Right renal pelvis (tissue), 4 donors: ENCODE data around the gene RCCD1. TPM values are rescaled to one million over a fixed set of nuclear protein-coding genes. Genes with fewer than 3 reads are reported as not detected.
A peak's percentile ranks its signal among the peaks of the same experiment; 100 is the strongest.
"Not testable (repeated sequence)": the region's sequence is repeated elsewhere in the genome, so short reads cannot be mapped to it uniquely, and the experiment has no call there.

ENCODE experiments used
- DNase-seq, 4 donors: peaks; one replicate each; pipeline ENCODE4 v3.0.0-alpha.2; 2013; ENCODE audit warnings: low read depth in 4 of 4, low spot score in 3 of 4, missing footprints in 1 of 4
- polyA plus RNA-seq, 4 donors: library from polyadenylated mRNA; unstranded; fragments of 120-200 nt; gene quantifications; one replicate each; pipeline ENCODE4 v1.2.1, GENCODE V29; 2013; ENCODE audit not compliant: insufficient read length in 4 of 4

The RCCD1 gene, protein sequence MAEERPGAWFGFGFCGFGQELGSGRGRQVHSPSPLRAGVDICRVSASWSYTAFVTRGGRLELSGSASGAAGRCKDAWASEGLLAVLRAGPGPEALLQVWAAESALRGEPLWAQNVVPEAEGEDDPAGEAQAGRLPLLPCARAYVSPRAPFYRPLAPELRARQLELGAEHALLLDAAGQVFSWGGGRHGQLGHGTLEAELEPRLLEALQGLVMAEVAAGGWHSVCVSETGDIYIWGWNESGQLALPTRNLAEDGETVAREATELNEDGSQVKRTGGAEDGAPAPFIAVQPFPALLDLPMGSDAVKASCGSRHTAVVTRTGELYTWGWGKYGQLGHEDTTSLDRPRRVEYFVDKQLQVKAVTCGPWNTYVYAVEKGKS
- polyA plus RNA-seq = 10 to 100 TPM; 15.2 to 18.9 (median 17.2) TPM

DNA sequence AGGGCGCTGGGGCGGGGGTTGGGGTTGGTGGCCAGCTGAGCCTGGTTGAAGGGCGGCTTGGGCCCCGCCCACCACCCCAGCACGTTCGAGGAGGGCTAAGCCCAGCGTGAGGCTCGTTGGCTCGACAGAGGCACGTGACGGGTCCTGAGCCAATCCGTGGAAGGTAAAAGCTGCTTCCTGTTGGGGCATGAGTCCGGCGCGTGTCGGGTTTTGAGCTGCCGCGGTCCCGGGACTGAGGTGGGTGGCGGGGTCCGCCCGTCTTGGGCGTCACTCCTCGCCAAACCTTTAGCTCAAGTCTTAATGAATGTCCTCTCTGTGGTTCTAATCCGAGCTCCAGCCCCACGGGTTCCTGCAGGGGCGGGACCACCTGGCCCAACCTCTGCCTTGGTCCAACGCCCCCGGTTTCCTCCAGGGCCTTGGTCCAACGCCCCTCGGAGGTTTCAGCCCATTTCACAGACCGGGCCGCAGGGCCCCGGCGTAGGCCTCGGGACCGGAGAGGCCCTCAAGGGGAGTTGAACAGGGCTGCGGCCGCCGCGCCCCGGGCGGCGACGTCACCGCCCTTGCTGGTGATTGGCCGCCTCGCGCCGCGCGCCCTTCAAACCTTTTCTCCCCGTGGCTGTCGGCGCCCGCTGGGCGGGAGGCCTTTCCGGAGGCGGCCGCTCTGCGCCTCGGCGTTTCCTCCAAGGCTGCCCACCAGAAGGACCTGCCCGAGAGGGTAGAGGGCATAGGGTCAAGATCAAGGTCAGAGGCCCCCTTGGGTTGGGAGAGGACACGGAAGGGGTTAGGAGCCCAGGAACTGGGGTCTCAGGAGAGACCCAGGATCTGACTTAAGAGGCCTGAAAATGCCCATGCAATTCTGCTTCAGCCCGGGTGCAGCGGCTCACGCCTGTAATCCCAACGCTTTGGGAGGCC is at the start of gene RCCD1:
Gene RCCD1 (plus strand): TSS at position 173 of the 912 bp plus-strand sequence. CDS start 1,851 bp downstream, outside the sequence.
- DNase-seq = peak in 3 of 4 donors; percentile 81 to 85 (median 85)

DNA sequence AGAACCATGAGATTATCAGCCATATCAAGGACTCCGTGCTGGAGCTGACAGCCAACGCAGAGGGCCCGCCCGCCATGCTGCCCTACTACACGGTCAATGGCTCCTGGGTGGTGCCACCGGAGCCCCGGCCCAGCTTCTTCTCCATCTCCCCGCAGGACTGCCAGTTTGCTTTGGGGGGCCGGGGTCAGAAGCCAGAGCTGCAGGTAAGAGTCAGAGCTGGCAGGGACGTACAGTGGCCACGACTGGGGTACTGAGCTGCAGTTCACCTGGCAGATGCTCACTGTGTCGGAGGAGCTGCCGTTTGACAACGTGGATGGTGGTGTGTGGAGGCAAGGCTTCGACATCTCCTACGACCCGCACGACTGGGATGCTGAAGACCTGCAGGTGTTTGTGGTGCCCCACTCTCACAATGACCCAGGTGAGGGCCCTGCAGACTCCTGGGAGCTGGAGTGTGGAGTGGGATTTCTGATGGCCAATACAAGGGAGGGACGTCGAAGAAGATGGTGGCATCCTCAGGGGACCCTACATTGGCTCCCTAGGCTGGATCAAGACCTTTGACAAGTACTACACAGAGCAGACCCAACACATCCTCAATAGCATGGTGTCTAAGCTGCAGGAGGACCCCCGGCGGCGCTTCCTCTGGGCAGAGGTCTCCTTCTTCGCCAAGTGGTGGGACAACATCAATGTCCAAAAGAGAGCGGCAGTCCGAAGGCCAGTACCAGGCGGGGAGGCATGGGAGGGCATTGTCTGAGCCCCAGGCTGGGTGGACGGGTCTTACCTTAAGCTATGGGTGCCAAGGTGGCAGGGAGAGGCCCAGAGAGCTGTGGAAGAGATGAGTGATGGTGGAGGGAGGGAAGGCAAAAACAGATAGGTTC is 49.1 kb upstream of the RCCD1 start:
- DNase-seq = no peak

- DNase-seq = no peak
These were observed 48.4 kb upstream of the RCCD1 start for GRCh38 chr15:90906181-90906849.

GRCh38 chr15:90907051-90907660 is 47.5 kb upstream of the RCCD1 start:
- DNase-seq = no peak

DNA sequence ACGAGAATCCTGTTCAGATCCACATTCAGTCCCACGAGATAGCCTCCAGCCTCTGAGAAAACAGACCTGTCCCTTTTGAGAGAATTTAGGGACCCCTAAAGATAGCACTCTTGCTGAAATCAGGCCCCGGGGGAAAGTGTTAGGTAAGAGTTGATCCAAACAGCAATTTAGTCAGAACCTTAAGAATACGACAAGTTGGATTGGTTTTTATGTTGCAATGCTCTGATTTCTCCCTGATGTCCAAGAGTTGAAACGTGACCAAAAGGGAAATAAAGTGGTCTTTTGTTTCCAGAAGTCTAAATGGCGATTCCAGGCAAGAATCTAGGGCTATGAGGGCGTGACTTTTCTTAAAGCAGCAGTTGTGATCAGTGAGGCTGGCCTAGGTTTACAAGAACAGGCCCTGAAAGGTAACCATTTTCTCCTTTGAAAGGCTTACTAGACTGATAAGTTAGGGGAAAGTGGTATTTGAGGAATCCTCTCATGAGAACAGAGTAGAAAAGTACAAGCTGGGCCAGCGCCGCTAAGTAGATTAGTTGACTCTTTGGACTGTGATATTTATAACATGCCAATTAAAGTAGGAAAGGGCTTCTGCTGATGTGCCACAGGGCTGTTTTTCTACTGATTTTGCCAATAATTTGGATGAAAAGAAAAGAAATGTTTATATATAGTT is 46.7 kb upstream of the RCCD1 start:
- no peak for DNase-seq

- not testable (repeated sequence) for DNase-seq
These were observed 45.2 kb upstream of the RCCD1 start for GRCh38 chr15:90909449-90909848.

GRCh38 chr15:90909976-90910375 is 44.7 kb upstream of the RCCD1 start:
- DNase-seq = no peak

DNA sequence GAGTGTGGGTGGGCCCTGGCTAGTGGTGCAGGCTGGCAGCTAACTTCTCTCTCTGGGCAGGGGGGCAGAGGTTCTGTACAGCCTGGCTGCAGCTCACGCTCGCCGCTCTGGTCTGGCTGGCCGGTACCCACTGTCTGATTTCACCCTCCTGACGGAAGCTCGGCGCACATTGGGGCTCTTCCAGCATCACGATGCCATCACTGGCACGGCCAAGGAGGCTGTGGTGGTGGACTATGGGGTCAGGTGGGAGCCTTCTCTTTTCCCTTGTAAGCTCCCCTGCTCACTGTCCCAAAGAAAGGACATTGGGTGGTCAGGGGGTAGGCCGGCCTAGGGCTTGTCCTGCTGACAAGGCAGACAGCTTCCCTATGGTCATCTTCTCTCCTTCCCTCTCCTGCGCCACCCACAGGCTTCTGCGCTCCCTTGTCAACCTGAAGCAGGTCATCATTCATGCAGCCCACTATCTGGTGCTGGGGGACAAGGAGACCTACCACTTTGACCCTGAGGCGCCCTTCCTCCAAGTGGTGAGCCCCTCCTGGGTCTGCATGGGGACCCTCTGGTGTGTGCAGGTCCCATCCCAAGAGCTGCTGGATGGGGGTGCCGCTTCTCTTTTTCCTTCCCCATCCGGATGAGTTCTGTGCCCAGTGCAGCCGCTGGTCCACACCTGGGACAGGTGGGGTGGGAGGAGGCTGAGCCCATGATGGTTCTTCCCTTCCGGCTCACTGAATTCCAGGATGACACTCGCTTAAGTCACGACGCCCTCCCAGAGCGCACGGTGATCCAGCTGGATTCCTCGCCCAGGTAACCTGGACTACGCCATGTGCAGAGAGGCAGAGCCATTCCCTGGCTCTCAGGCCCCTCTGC is 44.0 kb upstream of the RCCD1 start:
- DNase-seq = no peak

DNA sequence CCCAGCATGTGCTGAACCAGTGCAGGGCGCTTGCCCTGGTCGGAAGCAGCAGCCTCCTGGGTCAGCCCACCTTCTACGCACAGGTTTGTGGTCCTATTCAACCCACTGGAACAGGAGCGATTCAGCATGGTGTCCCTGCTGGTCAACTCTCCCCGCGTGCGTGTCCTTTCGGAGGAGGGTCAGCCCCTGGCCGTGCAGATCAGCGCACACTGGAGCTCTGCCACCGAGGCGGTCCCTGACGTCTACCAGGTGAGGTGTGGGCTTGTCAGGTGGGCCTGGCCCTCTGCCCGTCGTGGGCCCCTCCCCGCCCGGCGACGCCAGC is 43.4 kb upstream of the RCCD1 start:
- no peak for DNase-seq

DNA sequence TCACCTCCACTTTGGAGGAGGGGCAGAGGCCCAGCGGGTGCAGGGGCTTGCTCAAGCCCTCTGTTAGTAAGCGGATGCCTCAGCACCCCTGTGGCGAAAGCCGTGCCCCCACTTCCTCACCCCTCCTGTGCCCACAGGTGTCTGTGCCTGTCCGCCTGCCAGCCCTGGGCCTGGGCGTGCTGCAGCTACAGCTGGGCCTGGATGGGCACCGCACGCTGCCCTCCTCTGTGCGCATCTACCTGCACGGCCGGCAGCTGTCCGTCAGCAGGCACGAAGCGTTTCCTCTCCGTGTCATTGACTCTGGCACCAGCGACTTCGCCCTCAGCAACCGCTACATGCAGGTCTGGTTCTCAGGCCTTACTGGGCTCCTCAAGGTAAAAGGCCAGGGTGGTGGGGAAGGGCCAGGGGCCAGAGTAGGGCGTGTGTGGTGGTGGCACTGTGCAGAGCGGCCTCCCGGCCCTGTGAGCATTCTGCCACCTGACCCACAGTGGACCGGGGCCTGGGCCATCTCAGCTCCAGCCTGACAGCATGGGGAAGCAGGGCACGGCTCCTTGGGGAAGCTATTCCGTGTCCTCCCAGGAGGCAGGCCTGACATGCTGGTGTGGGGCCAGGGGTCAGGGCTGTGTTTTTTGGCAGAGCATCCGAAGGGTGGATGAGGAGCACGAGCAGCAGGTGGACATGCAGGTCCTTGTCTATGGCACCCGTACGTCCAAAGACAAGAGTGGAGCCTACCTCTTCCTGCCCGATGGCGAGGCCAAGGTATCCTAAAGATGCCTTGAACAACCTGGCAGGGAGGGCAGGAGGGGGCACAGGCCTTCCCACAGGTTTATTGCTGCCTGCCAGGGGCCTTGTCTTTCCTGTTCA is 42.5 kb upstream of the RCCD1 start:
- DNase-seq = no peak

GRCh38 chr15:90912770-90913075 is 42.0 kb upstream of the RCCD1 start:
- DNase-seq = no peak

GRCh38 chr15:90913398-90913944 is 41.2 kb upstream of the RCCD1 start:
- DNase-seq = no peak

DNA sequence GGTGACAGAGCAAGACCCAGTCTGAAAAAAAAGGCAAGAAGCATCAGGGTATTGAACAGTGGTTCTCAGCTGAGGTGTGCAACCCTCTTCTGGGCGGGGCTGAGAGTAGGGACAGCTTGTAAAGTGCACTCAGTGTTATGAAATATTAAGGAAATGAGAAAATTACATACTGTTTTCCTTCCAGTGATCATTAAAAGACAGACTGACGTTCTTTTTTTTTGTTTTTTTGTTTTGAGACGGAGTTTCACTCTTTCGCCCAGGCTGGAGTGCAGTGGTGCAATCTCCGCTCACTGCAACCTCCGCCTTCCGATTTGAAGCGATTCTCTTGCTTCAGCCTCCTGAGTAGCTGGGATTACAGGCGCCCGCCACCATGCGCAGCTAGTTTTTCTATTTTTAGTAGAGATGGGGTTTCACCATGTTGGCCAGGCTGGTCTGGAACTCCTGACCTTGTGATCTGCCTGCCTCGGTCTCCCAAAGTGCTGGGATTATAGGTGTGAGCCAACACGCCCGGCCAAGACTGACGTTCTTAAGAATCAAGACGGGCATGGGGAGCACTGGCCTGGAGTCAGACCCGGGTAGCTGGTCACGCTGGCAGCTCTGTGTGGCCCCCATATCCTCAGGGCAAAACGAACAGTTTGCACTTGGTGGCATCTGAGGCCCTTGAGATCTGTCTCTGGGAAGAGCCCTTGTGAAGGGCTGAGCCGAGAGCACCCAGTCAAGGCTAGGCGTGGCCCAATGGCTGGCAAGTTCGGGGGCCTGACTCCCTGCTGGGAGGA is 40.2 kb upstream of the RCCD1 start:
- no peak for DNase-seq

GRCh38 chr15:90915216-90915807 is 39.4 kb upstream of the RCCD1 start:
- DNase-seq = no peak

- no peak for DNase-seq
These were observed 38.8 kb upstream of the RCCD1 start for GRCh38 chr15:90915808-90916440.

- no peak for DNase-seq
These were observed 38.2 kb upstream of the RCCD1 start for GRCh38 chr15:90916461-90916860.
